Renal pelvis (tissue), 4 donors: ENCODE measurements around the gene SPTBN1. TPM values are rescaled to one million over a fixed set of nuclear protein-coding genes. Genes with fewer than 3 reads are reported as not detected.
A peak's percentile ranks its signal among the peaks of the same experiment; 100 is the strongest.

ENCODE experiments used
- DNase-seq: peaks from one replicate; pipeline ENCODE4 v3.0.0-alpha.2; 2013
- polyA plus RNA-seq, 3 donors: library from polyadenylated mRNA; unstranded; fragments of 120-200 nt; gene quantifications; one replicate each; pipeline ENCODE4 v1.2.1, GENCODE V29; 2013; ENCODE audit not compliant: insufficient read length in 3 of 3

SPTBN1 gene
- polyA plus RNA-seq, 3 donors: 230 to 261 (median 254) TPM

DNA sequence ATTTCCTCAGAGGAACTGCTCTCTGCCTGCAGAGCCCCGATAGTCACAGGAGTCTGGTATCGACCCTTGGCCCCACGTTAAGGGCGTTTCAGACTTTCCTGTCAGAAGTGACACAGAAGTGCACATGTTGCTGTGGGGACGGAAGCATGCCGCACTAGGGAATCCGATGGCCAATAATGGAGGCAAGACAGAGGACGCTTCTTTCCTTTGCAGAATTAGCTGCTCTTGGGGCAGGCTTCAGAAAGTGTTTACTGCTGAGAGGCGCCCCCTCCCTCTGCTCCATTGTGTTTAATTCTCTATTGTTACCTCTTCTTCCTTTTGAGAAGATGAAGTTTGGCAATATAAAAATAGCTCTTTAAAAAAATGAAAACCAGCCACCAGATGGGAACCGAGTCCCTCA is 148.7 kb downstream of the SPTBN1 start:
- DNase-seq: peak; percentile 24

DNA sequence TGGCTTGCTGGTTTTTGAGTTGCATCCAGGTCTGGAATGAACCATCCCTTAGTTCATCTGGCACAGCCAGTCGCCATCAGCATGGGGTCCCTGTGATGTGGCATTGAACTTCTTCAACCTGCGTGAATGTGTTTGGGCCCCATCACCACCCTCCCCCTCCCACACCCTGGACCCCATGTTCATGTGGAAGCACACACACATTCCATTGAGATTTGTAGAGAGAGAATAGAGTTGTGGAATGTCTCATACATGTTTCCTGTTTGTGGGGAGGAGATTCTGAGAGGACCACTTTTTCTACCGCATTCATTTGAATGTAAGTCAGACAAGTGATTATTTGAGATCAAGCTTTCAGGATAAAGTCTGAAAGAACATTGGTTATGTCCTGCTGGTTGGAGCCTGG is 149.7 kb downstream of the SPTBN1 start:
- no peak for DNase-seq

DNA sequence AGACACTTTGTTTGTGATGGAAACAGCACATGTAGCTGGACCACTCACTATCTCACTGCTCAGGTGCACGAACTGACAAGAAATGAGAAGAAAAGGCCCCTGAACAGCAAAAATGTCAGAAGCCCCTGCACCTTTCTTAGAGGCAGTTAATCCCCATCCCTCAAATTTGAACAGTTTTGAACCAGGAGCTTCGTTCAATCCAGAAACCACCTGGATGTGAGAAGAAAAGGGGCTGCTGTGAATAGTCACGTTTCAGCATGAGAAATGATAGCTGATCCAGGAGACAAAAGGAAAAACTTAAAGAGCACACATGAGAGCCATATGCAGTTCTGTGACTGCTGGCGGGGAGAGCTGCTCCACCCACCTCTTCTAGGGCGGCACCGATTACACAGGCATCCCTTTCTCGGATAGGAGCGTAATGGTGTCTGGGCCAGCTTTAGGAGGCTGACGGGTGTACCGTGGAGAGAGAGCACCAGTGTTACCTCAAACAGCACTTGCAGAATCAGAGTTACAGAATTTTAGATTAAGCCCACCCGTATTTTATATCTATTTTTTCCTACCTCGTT is 150.3 kb downstream of the SPTBN1 start:
- DNase-seq: no peak

DNA sequence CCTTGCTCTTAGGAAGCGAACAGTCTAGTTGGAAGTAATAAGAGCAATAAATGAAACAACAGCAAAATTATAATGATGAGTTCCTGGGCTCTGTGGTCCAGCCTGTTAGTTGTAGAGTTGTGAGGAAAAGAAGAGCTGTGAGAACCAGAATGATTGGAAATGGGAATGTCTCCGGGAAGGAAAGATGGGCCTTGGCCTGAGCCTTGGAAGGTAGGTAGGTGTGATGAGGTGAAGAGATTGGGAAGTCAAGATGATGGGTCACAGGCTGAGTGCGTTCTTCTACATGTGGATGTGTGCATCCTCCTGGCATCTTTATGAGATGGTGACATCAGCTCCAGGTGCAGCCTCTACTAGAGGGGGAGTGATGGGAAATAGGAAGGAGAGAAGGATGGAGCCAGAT is 152.1 kb downstream of the SPTBN1 start:
- DNase-seq: no peak

DNA sequence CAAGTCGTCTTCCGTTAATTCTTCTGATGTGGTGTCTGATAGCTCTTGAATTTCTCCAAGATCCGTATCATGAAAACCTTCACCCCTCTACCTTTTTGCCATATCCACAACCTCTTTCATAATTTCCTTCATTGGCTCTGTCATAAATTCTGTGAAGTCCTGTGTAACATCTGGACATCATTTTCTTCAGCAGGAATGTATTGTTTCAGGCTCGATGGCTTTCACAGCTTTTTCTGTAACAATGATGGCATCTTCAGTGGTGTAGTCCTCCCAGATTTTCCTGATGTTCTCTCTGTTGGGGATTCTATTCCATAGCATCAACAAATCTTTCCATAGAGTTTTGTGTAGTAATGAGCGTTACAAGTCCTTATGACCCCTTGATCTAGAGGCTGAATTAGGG is 153.1 kb downstream of the SPTBN1 start:
- DNase-seq: no peak

DNA sequence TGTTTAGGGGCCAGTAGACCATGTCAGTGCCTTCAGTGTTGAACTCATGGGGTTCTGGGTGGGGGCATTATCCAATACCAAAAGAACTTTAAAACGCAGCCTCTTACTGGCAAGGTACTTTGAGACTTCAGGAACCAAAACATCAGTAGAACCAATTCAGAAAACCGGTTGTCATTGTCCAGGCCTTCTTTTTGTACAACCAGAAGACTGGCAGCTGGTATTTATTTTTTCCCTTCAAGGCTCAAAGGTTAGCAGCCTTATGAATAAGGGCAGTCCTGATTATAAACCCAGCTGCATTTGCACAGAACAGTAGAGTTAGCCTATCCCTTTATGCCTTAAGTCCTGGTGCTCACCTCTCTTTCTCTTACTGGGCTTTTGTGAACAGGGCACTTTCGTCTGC is 153.5 kb downstream of the SPTBN1 start:
- no peak for DNase-seq

DNA sequence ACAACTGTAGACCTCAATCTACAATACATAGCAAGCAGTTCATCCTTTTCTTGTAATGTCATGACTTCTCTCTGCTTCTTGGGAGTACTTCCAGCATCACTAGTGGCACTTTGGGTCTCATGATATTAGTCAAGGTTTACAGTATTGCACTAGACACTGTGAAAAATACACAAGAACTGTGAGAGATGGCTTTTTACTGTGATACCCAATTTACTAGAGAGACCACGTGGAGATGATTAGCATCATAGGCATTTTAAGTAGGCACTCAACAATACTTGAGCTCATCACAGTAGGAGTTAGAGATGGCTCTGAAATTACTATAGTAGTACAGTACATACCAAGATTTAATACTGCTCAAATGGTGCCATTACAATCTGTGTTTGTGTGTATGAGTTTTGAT is 154.6 kb downstream of the SPTBN1 start:
- no peak for DNase-seq

DNA sequence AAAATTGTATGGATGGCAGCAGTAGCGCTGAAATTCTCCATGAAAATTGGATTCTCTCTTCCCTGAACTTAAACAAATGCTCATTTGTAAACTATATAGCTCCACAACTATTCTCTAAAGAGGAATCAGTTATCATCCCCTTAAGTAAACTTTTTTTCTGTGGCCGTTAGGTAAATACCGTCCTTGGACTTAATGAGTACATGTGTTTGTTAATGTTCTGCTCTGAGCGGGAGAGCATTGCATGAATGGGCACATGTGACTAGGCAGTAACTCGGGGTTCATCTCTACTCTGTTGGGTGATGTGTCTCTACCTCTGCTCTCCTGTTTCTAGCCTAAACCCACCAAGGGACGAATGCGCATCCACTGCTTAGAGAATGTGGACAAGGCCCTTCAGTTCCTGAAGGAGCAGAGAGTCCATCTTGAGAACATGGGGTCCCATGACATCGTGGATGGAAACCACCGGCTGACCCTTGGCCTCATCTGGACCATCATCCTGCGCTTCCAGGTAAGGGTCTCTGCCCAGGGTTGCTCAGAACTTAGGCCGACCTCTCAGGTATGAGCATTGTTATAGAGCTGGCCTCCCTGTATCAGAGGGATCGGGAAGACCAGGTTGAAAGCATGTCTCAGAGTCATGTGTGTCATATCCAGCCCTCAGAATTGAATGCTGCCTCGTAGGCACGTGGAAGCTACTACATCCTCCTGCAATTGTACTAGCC is 155.9 kb downstream of the SPTBN1 start:
- DNase-seq: no peak

DNA sequence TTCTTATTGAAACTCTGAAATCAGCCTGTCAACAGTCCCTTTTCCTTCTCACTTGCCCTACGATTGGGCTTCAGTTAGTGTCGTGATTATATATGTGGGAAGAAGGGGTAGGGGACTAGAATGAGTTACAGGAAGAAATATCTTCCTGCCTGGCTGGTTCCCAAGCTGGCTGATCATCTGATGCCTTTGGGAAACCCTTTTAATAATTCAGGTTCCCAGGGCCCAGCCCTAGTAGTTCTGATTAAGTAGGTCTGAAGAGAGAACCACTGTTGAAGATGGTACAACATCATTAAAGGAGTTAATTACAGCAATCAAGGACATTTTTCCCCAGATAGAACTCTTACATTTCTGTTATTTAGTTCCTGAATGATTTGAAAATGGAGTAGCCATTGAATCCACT is 157.3 kb downstream of the SPTBN1 start:
- DNase-seq: no peak

DNA sequence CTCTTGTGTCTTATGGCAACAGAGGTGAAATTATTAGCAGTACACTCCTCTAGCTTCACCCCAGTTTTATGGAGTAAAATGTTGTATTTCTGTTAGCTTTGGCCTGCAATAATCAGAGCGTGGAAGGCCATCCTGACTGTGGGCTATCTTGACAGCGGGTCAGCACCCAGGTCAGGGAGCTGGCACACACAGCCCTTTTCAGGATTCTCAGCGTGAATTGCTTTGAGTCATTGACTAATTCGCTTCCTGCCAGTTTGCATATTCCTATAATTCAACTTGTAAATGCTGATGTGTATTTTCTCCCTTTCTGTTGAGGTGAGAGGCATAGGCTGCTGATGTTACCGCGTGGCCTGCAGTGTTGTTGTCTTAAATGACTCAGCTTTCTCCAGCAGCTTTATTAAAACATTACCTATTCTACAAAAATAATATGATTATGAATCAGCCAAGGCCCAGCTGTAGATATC is 157.7 kb downstream of the SPTBN1 start:
- no peak for DNase-seq

DNA sequence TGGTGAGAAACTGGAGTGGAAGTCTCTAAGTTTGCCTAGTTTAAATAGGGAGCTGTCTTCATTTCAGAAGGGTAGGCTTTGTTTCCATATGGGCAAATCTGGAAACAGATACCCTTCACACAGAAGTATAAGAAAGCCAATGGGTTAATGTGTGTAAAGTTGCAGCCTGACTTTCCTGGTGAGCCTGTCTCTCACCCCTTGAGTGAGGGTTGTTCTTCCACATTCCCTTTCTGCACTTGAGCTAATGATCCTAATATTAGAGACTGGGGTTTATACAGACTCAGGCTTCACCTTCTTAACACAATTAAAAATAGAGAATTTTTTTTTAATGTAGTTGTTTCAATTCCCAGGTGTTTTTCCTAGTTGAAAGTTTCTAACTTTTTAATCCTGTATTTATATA is 158.7 kb downstream of the SPTBN1 start:
- no peak for DNase-seq

DNA sequence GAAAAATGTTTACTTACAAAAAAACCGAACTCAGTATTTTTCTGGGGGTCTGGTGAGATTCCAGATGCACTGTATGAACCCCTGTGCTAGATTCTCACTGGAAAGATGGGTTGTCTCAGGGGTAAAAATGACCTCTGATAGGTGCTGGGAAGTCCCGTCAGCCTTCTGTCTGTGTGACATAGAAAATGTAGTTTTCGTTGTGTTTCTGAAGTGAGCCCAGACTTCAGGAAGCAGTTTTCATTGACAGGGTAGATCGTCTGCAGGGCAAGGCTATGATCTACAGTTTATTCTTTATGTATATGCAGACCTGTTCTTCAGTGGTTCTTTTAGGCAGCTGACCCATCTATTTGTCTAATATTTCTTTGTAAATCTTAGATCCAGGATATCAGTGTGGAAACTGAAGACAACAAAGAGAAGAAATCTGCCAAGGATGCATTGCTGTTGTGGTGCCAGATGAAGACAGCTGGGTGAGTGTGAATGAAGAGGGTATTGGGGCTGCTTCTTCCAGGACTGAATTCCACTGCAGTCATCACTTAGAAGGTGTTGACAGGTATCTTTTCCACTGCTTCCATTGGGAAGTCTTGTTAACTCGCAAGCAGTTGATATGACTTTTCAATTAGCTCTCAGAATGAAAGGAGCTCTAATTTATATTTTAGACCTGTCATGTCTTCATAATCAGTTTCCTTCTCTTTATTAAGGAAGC is 159.9 kb downstream of the SPTBN1 start:
- no peak for DNase-seq

DNA sequence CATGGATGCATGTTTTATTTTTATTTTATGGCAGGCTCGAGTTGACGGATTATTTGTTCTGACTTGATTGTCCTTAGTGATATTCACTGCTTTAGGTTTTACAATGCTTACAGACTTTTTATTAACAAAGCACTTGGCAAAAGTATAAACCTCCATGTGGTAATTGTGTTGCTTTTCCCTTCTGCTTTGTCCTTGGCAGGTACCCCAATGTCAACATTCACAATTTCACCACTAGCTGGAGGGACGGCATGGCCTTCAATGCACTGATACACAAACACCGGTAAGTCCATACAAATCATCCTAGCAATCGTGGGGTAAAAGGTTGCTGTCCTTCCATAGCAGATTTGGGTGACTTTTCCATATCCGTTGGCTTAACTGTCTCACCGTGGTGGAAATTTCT is 161.3 kb downstream of the SPTBN1 start:
- DNase-seq: no peak

DNA sequence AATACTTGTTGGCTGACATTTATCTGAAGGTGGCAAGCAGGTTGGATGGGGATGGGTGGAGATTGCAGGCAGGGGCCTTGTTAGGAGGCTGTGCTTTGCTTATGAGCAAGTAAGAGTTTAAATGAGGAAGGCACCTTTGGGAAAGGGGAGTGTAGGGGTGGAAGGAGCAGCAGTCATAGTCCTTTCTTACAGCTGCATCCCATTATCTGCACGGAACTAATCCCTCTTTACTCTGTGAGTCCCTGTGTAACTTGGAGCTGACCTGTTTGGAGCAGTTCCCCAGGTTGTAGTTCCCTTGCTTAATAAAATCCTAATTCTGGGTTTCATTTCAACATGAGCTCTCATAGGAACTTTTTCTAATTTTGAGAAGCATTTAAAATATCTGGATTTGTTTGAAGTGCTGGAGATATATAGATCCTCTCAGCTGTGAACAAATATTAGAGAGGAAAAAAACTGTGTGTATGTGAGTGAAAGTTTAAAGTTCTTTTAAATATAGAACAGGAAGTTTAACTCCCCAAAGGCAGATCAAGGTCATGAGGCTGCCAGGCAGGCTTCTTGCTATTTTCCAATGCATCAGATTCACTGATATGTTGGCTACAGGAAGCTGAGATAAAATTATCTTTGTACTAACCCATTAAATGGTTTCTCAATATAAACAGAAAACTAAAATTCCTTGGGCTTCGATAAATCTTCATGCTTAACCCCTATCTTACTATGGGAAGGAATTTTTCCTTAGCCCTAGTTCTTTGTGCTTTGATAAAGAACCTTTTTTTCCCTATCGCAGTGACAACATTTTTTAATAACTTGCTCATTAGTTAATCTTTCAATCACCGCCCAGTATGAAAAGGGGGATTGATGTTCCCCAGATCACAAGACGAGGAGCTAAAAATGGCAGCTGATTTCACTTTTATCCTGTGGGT is 162.8 kb downstream of the SPTBN1 start:
- peak; percentile 38 for DNase-seq

DNA sequence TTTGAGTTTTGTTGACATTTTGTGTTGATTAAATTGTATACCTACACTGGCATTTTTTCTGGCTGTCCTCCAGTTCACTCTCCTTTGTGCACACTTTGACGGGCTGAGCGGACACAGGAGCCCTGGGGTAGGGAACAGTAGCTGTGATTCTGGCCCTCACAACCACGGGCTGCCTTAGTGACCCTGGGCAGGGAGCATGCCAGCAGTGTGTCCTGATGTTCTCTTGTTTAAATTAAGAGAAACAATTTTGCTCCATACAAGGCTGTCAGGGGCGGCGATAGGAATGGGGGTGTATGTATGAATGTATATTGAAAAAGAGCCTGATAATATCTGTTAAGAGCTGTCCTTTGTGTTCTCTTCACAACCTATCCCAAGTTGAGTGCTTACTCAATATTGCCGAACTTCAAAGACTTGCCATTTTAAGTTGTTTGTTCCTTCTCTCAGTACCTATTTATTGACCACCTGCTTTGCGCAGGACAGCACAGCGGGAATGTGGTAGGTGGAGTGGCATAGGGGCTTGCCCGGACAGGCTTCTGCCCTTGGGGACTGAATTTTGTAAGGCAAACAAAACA is 163.6 kb downstream of the SPTBN1 start:
- DNase-seq: no peak

DNA sequence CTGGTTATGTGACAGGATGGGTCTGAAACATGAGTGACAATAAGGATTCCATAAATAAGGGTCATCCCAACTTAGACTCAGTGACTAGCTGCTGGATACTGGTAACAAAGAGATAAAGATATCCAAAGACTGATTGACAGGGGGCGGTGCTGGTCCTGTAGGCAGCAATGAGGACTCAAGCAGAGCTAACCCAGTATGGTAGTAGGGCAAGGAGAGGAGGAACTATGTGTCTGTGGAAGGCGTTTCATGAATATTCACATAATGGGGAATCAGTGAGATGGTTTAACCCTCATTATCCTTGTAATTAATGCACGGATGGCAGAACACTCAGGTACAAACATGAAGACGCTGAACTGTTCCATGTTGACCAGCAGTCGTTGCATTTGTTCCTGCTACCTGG is 164.8 kb downstream of the SPTBN1 start:
- no peak for DNase-seq

DNA sequence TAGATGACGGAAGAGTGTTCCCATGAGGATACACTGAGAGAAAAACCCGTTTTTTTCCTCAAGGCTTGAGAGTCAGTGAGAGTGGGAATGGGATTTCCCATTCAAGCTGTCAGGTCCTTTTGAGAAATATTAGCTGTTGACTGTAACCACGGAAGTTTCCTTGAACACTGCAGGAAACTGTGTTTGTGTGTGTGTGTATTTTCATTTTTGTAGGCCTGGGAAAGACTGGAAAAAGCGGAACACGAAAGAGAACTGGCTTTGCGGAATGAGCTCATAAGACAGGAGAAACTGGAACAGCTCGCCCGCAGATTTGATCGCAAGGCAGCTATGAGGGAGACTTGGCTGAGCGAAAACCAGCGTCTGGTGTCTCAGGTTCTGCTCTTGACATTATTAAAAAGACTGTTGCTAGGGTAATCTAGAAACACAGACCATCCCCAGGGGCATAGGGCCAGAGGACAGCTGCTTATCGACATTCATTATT is 168.5 kb downstream of the SPTBN1 start:
- DNase-seq: peak; percentile 88

DNA sequence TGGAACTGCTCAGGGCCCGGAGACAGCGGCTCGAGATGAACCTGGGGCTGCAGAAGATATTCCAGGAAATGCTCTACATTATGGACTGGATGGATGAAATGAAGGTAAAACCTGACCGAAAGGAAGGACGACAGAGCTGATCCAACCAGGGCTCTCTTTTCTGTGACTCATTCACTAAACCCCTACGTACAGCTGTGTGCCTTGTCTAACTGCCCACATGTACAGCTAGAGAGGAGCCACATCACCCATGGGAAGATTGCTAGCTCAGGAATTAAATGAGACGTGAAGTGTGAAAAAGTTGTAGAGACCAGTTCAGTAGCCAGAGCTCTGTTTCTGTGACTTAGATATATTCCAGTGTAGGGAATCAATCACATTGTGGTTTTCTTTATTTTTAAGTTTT is 170.0 kb downstream of the SPTBN1 start:
- no peak for DNase-seq

DNA sequence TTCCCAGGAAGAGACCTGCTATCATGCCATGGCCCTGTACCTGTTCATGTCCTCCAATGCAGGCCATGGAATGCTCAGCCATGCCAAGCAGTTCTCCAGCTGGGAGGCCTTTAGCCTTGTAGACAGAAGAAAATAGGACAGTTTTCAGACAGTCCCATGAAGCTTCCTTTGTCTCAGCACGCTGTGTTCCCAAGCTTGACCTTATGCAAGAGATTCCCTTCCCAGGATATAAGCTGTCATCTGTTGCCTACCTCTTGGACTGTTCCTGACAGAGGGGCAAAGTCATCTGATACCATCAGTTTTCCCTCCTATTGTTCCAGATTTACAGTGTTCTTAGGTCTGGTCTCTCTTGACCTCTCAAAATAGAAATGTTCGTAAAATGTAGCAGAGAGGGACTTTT is 170.8 kb downstream of the SPTBN1 start:
- no peak for DNase-seq

DNA sequence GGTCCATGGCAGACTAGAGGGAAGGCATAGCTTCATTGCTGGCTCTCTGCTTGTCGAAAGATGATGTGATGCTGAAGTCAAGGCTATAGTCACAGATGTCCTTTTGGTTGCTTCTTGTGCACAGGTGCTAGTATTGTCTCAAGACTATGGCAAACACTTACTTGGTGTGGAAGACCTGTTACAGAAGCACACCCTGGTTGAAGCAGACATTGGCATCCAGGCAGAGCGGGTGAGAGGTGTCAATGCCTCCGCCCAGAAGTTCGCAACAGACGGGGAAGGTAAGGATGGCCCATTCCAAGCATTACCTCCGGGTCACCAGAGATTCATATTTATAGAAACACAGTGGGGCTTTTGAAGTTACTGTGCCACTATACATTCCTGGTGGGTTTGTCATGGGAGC is 171.8 kb downstream of the SPTBN1 start:
- DNase-seq: no peak

DNA sequence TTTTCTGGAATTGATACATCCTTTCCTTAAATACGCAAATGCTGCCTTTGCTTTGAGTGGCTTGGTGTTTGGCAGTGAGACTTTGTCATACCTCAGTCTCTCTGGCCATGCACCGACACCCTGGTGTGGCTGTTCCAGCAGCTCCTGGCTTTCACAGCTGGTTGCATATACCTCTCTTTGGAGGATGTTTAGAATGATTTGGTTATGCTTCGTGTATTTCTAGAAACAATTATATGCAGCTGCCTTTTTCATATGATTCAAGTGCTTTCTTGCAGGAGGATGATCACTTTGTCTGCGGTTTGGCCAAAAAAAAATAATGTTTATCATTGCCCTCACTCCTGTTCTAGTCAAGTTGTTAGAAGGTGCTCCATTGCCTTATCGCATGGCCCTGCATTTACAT is 172.3 kb downstream of the SPTBN1 start:
- no peak for DNase-seq

DNA sequence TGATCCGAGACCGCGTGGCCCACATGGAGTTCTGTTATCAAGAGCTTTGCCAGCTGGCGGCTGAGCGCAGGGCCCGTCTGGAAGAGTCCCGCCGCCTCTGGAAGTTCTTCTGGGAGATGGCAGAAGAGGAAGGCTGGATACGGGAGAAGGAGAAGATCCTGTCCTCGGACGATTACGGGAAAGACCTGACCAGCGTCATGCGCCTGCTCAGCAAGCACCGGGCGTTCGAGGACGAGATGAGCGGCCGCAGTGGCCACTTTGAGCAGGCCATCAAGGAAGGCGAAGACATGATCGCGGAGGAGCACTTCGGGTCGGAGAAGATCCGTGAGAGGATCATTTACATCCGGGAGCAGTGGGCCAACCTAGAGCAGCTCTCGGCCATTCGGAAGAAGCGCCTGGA is 172.8 kb downstream of the SPTBN1 start:
- no peak for DNase-seq
